ENCODE data around the gene TMPRSS7.

Gene TMPRSS7

DNA sequence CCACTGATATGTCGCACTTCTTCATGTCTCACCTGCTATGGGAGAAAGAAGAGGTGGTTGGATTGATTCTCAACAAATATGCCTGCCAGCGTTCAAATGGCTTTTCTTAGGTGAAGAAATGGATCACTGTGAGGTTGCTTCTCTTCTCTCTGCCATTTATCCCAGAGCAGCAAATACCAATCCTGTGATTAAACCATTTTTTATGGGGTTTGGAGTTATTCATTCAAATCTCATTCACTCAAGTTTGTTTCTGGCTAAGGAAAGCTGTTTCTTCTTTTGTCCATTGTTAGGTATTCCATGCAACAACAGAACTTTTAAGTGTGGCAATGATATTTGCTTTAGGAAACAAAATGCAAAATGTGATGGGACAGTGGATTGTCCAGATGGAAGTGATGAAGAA is 39.5 kb downstream of the TMPRSS7 start:
- no peak for DNase-seq

DNA sequence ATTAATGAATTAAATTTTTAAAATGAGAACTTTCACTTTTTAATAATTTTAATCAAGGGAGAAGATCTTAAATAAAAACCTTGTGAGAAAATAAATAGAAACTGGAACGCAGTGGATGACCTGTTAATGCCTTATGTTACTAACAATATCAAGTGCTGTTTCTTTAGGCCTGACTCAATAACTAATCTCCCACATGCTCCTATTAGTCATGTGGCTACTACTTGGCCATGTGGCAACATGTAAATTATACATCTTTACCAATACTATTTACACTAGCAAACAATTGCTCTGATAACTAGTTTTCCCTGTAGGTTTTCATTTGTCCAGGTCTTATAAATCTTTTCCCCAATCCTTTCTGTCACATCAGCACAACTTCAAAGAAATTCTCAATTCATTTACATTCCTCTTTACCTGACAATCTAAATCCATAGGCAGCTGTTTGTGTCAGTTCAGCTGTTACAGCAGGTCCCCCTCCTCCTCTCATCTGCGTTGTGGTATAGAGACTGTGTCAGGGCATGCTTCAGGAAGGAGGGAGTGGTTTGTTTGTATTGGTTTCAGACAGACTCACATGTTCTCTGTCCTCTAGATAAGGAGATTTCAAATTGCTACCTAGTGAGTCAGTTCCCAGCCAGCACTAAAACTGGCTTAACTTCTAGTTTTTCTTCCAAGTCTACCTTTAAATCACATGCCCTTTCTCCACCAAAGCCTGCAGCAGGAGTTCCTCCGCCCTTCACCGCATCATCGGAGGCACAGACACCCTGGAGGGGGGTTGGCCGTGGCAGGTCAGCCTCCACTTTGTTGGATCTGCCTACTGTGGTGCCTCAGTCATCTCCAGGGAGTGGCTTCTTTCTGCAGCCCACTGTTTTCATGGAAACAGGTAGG is 40.3 kb downstream of the TMPRSS7 start:
- DNase-seq = no peak

DNA sequence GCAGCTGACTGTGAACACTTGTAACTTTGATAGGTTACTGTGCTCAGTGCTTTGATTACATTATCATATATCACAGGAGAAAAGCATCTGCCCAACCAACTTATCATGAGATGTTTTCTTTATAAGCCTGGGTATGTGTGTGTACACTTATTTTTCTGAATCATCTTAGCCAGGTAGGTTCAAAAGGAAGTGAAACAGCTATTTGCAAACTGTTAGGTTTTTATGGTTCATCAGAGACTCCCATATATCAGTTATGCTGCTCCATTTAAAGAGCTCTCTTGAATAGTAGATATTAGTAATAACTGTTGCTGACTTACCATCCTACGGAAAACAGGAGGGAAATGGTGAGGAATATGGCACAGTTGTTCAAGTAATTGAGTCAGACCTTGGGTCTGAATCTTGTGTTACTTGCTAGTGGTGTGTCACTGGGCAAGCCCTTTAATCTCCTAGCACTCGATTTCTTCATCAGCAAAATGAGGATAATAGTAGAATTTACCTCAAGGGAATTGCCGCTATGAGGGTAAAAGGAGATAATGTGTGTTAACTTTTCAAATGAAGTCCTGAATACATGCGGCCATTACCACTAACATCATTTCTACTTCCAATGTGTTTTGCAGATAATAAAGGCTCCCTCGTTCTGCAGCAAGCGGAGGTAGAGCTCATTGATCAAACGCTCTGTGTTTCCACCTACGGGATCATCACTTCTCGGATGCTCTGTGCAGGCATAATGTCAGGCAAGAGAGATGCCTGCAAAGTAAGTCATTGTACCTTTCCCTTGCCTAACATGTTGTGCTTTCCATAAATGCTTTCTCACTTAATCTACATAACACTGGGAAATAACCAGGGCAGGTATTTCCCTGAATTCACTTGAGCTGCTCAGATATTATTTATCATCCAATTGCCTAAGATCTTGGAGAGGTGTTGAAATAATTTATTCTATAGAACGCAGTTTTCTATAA is 43.9 kb downstream of the TMPRSS7 start:
- no peak for DNase-seq

DNA sequence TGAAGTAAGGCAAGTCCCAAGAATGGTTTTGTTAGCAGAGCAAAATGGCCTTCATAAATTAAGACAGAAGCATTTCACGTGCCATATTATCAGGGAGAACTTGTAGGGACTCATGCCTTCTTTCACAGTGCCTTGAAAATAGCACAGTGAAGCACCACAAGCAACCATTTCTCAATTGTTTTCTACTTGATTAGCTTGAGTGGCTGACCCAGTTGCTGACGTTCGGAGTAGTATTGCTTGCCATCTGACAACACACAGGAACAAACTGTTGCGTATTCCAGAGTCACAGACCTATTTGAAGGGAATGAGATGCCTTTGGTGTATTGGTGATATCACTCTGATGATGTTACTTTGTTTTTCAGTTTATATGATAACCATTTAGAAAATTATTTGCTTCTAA is 48.7 kb downstream of the TMPRSS7 start:
- DNase-seq = no peak

DNA sequence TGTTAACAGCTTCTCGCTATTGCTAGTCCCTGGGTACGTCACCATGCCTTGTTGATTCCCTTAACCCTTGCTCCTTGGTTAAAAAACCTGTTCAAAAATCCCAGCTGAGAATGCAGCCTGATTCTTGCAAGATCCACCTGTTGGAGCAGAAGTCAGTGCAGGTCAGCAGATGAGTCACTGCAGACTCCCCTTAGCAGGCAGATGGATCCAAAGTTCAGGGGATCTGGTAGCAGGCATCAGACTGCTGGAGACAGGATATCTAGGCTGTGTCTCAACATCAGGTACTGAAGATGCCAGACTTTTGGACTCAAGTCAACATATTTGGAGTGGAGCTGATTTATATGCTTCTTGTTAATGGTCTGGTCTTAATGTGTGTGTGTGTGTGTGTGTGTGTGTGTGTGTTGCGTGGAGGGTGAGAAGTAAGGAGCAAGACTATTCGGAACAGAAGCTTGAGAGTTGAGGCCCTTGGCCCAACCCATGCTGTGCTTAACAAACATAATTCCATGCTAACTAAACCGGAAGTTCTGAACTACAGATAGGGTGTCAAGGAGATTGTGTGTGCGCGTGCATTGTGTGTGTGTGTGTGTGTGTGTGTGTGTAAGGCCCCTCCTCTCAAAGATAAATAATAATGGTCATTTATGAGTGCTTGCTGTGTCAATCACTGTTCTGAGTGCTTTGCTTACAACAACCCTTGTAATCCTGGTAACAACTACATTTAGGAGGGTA is 50.6 kb downstream of the TMPRSS7 start:
- no peak for DNase-seq

DNA sequence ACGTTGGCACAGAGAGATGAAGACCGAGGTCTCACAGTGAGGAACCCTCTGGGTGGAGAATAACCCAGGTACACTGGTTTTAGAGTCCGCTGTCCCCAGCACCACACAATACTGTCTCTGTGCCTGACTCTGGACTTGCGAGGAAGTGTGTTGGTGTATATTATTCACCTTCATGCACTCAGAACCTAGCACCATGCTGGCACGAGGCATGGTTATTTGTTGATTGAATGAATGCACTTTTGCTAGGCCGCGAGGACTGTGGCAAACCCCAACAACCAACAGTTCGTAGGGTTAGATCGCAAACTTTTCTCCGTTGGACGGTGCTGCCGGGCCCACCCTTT is 51.2 kb downstream of the TMPRSS7 start:
- DNase-seq = no peak

DNA sequence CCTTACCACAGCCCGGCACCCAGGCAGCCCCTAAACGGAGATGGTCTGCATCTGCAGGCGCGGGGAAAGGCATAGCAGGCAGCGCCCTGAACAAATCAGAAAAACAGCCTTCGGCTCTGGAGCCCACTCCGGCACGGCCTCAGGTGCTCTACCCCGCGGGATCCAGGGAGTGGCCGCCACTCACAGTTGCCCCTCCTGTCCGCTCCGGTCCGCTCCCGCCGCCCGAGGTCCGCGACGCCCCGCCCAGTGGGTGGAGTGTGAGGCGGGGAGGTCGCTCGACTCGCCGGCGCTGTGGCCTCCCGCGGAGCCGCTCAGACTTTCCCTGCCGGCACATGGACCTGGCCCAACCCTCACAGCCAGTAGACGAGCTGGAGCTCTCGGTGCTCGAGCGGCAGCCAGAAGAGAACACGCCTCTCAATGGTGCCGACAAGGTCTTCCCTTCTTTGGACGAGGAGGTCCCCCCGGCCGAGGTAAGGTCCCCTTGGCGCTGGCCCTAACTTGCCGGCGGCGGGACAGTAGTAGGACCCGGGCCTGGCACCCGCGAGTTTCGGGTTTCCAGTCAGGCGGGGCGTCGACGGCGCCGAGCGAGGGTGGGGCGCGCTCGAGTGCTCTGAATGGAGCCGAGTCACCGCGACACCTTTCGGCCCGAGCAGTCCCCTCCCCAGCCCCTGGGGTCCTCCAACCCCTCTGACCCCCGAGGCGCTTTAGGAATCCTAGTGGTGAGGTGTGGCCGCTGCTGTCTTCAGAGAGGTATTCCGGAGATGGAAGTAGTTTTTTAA is 51.7 kb downstream of the TMPRSS7 start, which contains the start of gene C3orf52:
Gene C3orf52 (plus strand): TSS at position 314 of the 779 bp plus-strand sequence. CDS start 19 bp downstream, at position 333.
- DNase-seq = no peak

DNA sequence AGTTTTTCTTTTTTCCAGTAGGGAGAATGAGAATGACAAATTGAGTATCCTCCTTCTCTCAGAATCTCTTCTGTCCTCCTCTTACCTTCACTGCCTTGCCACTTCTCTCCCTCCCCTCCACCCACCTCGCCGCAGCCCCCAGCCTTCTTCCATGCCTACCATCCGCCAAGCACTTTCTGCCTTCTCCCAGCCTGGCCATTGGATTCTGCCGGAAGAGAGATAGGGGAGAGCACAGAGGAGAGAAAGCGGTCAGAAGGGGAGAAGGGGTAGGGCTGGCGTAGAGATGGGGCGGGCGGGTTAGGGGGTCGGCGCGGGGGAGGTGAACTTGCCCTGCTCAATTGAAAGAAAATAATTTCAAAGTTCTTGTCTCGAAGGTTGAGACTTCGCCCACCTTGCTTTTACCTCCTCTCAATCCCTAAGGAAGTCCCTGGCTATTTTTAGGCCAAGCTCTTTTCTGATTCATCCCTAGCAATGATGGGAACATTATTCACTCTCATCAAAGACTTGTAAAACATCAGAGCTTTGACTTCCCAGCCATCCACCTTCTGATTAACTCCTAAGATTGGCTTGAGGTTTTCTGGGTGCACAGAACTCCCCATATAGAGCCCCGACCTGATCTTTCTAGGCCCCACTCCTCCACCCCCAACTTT is 52.5 kb downstream of the TMPRSS7 start:
- no peak for DNase-seq

DNA sequence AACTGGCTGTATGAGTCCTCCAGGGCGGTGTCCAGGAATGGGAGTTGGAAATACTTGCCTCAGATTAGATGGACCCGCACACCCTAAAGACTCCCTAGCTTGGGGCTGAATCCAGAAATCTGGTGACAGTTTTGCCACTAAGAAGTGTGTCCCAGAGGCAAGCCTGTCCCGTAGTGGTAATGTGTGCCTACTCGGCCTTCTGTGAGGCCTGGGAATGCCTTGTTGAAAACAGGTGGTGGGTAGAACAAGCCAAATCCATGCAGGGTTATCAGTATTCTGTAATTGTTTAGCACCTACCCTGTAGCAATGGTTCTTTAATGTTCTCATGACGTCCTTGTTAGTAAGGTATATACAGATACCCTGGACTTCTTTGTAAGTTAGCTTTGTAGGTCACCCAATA is 53.2 kb downstream of the TMPRSS7 start:
- no peak for DNase-seq

DNA sequence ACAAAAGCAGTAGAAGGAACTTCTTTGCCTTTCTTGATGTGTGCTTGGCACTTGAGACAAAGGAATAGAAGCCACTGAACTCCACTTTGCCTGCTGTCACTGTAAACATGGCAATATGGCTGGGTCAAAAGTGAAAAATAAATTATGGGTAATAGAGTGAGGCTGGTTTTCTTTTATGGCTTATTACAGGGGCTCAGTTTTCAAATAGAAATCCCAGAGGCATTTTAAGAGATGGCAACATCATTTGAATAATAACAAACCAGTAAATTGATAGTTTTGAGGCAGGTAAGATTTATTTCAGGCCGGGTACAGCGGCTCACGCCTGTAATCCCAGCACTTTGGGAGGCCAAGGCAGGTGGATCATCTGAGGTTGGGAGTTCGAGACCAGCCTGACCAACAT is 54.4 kb downstream of the TMPRSS7 start:
- DNase-seq = no peak

DNA sequence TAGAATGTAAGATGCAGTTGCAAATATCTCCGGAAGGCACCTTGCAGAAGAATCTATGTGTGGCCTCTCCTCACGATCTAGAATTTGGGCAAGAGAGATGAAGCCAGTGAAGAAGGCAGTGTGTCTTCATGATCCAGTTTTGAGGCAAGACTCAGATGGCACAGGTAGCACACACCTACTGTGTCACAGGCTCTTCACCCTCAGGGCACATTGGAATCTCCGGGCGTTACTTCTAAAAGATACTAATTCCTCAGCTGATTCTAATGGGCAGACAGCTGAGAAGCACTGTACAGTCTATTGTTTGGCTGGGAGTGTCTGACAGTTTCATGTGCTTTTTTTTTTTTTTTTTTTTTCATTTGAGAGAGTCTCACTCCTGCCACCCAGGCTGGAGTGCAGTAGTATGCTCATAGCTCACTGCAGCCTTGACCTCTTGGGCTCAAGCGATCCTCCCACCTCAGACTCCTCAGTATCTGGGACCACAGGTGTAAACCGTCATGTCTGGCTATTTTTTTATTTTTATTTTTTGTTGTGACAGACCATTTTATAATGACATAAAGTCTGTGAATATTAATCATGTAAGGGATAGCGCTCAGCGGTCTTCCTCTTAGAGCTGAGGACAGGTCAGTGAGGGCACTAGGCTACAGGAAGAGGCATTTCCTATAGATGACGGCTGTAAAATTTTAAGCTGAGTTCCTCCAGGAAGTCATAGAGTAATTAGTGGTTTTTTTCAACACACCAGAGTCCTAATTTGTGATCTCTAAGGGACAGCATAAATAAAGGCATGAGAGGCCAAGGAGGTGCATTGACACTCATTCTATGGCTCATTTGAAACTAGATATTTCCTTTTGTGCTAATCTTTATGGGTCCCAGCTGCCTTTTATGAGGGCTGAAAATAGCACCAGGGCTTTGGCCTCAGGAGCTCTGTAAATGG is 55.7 kb downstream of the TMPRSS7 start:
- no peak for DNase-seq

DNA sequence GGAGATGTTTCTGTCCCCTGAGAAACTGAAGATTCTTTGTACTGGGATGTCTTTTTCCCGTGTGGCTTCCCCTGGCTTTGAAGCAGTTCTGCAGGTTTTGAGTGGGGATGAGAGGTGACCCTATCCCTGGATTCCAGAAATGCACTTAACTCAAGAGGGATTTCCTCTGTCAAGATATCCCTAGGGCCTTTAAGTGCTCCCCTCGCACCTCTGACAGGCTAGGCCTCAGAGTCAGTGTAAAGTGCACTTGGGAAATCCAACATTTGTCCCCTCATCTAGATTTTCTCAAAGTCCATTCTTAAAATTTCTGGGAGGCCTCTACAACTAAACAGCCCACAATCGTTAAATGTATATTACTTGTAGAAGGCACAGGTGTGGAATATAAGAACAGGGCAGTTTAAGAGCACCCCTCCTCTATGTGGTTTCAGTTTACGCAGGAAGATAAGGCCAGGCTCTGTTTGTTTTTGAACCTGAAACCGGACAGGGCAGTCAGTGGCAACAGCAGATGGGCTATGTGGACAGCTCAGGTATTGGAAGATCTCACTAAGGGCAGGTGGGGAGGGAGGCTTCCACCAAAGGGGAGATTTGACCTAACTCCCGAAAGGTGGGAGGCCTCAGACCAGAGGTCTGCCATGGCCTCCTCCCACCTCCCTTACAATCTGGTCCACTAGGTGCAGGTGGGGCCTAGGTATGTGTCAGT is 56.5 kb downstream of the TMPRSS7 start:
- no peak for DNase-seq

DNA sequence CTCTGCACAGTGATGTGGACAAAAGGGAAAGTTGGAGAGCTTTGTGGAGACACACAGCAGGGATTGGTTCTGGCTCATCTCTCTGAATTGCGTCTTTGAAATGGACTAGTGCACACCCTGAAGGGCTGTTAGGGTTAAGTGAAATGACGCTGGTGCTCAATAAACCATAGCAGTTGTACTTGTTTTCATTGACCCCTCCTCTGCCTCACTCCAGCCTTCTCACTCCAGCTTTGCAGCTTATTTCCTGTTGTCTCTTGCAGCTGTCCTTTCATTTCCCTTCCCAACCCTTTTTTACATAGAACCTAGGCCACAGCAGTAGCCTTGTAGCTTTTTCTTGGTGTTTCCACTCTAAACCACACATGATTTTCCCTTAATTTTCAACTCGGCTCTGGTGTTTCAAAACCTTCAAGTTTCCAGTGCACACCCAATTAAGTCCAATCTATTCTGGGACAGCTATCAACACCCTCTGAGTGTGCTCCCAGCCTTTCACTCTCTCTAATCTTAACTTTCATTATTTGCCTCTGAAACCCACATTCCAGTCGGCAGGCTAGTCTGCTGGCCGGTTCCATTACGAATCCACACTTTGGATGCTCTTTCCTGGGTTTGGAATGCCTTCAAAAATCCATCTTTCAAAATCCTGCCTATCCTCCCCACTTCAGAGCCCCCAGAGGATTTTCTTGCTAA is 58.1 kb downstream of the TMPRSS7 start:
- DNase-seq = no peak

DNA sequence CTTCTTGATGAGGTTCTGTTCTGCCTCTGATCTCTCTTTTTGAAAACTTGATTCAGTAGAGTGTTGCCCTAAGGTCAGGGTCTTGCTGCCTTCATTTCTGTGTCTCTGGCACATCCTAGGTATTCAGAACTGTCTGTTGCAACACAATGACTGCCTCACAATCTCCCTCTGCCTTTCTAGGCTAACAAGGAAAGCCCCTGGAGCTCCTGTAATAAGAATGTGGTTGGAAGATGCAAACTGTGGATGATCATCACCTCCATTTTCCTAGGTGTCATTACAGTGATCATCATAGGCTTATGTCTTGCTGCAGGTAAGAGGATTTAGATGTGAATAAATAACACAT is 58.6 kb downstream of the TMPRSS7 start:
- DNase-seq = no peak

DNA sequence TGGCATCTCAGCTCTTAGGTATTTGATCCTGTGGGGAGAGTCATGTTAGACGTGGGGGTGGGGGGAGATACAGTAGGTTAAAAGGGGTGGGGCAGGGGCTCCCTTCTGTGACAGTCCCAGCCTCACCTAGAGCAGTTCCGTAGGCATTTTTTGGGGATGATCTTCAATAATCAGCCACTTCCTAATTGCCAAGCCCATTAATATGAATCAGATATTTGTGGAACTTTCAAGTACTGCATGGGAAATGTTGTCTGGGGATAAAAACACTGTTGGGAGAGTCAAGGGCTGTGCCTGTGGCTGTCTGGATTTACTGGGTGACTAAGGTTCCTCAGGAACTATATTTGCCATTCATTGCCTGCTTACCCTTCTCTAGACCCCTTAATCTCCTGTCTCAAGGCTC is 61.2 kb downstream of the TMPRSS7 start:
- no peak for DNase-seq

DNA sequence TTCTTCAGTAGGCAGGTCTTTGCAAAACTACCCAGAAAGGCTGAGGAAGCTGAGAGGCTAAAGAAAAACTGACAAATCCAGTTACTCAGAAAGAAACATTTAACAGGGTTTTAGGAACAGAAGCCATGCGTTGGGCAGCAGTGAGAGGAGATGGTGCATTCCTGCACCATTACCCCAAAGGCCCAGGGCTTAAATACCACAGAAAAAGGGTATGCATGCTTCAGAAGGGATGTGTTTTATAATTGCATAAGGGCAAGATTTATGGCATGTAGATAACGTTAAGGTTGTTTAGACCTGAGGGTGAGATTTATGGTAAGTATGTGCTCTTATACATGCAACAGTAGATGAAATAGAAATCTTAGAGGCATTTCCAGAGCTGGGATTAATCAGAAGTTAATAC is 61.6 kb downstream of the TMPRSS7 start:
- DNase-seq = no peak

DNA sequence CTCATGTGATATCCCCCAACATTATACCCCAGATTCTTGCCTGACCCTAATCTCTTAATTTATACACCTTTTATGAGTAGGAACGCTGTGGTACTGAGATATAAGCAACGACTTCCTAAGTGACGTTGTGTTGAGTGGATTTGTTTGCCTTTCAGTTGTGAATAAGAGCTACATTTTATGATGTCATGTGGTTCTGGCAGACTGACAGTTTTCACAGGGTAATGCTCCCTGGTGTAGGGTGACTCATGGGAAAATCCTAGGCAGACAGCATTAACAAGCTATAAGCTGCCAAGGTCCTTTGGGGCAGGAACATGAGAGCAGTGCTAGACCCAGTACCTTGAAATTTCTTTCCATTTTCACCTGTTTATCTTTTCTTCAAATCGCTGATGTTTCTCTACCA is 62.8 kb downstream of the TMPRSS7 start:
- DNase-seq = no peak

DNA sequence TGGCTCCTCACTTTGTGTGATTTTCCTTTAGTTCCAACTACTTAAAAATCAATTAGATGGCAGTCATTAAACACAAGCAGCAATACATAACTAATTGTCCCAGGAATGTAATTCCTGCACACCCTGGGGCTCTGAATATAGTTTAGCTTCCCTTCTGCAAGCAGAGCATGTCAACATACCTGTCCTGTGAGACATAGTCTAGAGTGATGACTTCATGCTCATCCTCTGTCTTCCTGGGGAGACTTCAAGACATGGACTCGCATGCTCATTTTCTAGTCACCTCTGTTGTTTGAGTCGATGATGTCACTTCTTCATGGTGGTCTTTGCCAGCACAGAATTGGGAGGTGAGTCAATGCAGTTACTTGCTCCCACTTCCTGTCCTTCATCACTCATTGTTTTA is 67.4 kb downstream of the TMPRSS7 start:
- no peak for DNase-seq

DNA sequence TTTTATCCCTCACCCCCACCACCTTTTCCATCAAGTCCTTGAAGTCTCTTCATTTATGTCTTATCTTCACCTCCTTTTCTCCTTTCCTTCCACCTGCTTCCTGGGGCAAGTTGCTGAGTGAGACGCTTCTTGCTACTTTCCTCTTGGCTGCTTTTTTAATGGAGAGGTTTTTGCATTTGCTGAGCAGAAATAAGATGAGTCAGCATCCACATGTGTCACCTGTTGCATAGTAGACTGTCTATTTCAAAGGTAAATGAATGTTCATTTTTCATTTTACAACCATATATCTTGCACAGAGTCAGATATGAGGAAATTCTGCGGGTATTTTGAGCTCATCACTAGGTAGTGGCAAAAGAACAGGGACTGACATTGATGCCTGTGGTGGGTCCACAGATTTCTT is 70.2 kb downstream of the TMPRSS7 start:
- no peak for DNase-seq

DNA sequence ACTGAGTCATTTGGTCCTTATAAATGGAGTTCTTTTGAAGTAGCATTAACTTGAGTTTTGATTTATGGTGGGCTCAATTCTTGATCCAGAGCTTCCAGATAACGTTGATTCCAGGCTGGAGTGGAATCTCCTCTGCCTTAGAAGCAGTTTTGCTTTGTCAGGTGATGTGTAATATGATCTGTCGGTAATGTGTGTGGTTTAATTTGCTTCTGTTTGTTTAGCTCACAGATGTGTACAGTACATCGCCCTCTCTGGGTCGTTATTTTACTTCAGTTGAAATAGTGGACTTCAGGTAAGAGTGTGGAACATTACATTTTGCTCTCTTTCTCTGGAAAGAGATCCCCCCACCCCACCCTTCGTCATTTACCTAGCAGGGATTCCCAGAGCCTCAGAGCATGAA is 74.8 kb downstream of the TMPRSS7 start:
- no peak for DNase-seq
